WTC11 (cell line): ENCODE measurements around the gene OTOG. TPM values are rescaled to one million over a fixed set of nuclear protein-coding genes. Genes with fewer than 3 reads are reported as not detected.

ENCODE experiments used
- ATAC-seq: fragments of 200-7000 bp; cut with Tn5 transposase; 2 replicates; pipeline ENCODE4 v1.10.0; 2021; ENCODE audit warnings: mild to moderate bottlenecking, moderate library complexity
- CTCF ChIA-PET: fragments of 300-600 bp; sonication (Branson Sonifier 250); formaldehyde crosslinking; loops from one replicate; lab custom pipeline; 2021; ENCODE audit warnings: antibody characterized with exemption; lab: Charles Lee
- POLR2A ChIA-PET: fragments of 350-600 bp; sonication (Branson Sonifier 250); formaldehyde crosslinking; loops from one replicate; lab custom pipeline; 2021; ENCODE audit warnings: antibody characterized with exemption; lab: Charles Lee
- DNase-seq: peaks from one replicate; pipeline ENCODE4 v3.0.0; 2021; ENCODE audit warnings: low spot score
- H3K27ac Mint-ChIP-seq: 2 replicates; pipeline ENCODE4 v1.8.0; 2021; ENCODE audit warnings: mixed read lengths
- H3K27me3 Mint-ChIP-seq: 2 replicates; pipeline ENCODE4 v1.8.0; 2021; ENCODE audit warnings: low read depth, mild to moderate bottlenecking, moderate library complexity, mixed read lengths
- H3K36me3 Mint-ChIP-seq: 2 replicates; pipeline ENCODE4 v1.8.0; 2021; ENCODE audit warnings: mixed read lengths
- H3K4me1 Mint-ChIP-seq: 2 replicates; pipeline ENCODE4 v1.8.0; 2022; ENCODE audit warnings: mixed read lengths
- H3K4me3 Mint-ChIP-seq: 2 replicates; pipeline ENCODE4 v1.8.0; 2021; ENCODE audit warnings: mild to moderate bottlenecking, moderate library complexity, mixed read lengths
- H3K9me3 Mint-ChIP-seq: 2 replicates; pipeline ENCODE4 v1.8.0; 2021; ENCODE audit warnings: mixed read lengths
- CREB1 ChIP-seq: sonication (generic); formaldehyde crosslinking; IDR thresholded peaks from 2 replicates; pipeline ENCODE4 v1.8.0; 2023; ENCODE audit warnings: mild to moderate bottlenecking, missing genetic modification reagents
- EMX1 ChIP-seq: fragments of 250-450 bp; sonication (Bioruptor Pico); IDR thresholded peaks from 2 replicates; pipeline ENCODE4 v1.8.0; 2021; ENCODE audit warnings: mild to moderate bottlenecking
- FOXP1 ChIP-seq: sonication (generic); formaldehyde crosslinking; IDR thresholded peaks from 2 replicates; pipeline ENCODE4 v1.8.0; 2022; ENCODE audit warnings: missing genetic modification reagents, mild to moderate bottlenecking, moderate library complexity, borderline replicate concordance
- SMAD3 ChIP-seq: sonication (generic); formaldehyde crosslinking; IDR thresholded peaks from 2 replicates; pipeline ENCODE4 v1.8.0; 2022; ENCODE audit warnings: missing genetic modification reagents, mild to moderate bottlenecking, borderline replicate concordance
- TP53 ChIP-seq: sonication (generic); formaldehyde crosslinking; IDR thresholded peaks from 2 replicates; pipeline ENCODE4 v1.8.1; 2023; ENCODE audit warnings: mild to moderate bottlenecking, missing genetic modification reagents
- ZNF219 ChIP-seq: sonication (generic); formaldehyde crosslinking; IDR thresholded peaks from 2 replicates; pipeline ENCODE4 v1.8.0; 2023; ENCODE audit warnings: missing genetic modification reagents, mild to moderate bottlenecking, borderline replicate concordance
- total RNA-seq: library from RNA; stranded (reverse); gene quantifications from 3 replicates; pipeline ENCODE4 v1.2.3, GENCODE V29; 2021
- TF ChIP-seq, protein P1 (sequence below): fragments of 250-450 bp; sonication (Bioruptor Pico); conservative IDR thresholded peaks from 2 replicates; pipeline ENCODE4 v1.9.0; 2021; ENCODE audit warnings: mild to moderate bottlenecking
- TF ChIP-seq, protein P2 (sequence below): sonication (generic); formaldehyde crosslinking; IDR thresholded peaks from 2 replicates; pipeline ENCODE4 v1.8.1; 2022; ENCODE audit warnings: low read depth, mild to moderate bottlenecking, moderate library complexity, missing genetic modification reagents, borderline replicate concordance
- TF ChIP-seq, protein P3 (sequence below): sonication (generic); formaldehyde crosslinking; IDR thresholded peaks from 2 replicates; pipeline ENCODE4 v1.8.0; 2022; ENCODE audit warnings: mild to moderate bottlenecking, missing genetic modification reagents
- TF ChIP-seq, protein P4 (sequence below): sonication (generic); formaldehyde crosslinking; IDR thresholded peaks from 2 replicates; pipeline ENCODE4 v1.8.0; 2023; ENCODE audit warnings: missing genetic modification reagents
- TF ChIP-seq, protein P5 (sequence below): fragments of 250-450 bp; sonication (Bioruptor Pico); IDR thresholded peaks from 2 replicates; pipeline ENCODE4 v1.8.0; 2021; ENCODE audit warnings: mild to moderate bottlenecking
- TF ChIP-seq, protein P6 (sequence below): fragments of 250-450 bp; sonication (Bioruptor Pico); IDR thresholded peaks from 2 replicates; pipeline ENCODE4 v1.9.0; 2021; ENCODE audit warnings: mild to moderate bottlenecking, borderline replicate concordance

Gene OTOG
- total RNA-seq, 1 experiment from 2014 or later, result 1.4 TPM

DNA sequence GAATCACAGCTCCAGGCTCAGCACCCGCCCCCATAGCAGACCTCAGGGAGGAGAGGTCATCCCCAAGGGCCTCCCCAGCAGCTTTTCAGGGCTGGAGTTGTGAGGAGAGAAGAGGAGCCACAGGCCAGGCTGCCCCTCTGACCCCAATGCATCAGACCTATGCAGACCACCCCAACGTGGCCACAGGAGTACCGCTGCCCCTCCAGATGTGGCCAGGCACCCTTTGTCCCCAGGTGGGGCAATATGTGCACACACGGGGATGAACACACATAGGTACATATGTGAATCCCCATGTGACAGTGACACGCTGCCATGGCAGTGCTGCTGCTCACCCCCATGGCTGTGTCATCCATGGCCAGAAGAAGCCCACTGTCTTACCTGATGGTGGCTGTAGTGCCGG is 13.7 kb upstream of the OTOG start:
- CTCF ChIA-PET, result interaction anchor here (2.0 kb wide), 1 partner anchor 14 kb away, joined by 5 read pairs; no protein-coding TSS in a partner anchor
- peaks cover 10% of the 10 kb centered on the region for H3K4me1 Mint-ChIP-seq
- no peak overlapping the region for H3K4me3 Mint-ChIP-seq

DNA sequence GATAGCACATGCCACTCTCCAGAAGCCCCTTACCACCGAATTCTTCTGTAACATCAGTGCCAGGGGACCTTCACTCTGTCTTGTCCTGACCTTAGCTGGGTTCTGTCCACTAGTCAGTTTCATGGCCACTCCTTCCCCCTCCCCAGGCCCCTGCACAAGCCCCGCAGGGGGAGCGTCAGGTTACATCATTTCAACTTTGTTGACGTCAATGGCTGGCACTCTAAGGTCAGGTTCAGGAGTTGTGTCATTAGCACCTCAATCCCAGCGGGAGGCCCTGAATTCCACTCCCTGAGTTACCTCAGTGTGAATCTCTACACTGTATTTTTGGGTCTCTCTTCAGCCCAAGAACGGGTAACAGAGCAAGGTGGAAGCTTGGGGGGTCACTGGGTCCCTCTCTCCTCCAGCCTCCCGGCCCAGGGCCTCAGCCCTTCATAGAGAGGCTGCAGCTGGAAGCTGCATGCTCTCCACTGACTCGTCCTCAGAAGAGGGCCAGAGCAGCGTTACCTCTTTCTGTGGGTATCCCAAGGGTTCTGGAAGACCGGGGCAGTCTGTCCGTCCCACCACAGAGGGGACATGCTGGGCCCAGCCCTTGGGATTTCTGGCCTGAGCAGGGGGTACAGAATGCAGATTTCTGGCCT is 13.2 kb upstream of the OTOG start:
- H3K27me3 Mint-ChIP-seq, result no peaks in the 10 kb centered on the region
- ATAC-seq, result no peak
- ChIA-PET CTCF (no interaction called here), POLR2A (no interaction called here)
- peaks cover 10% of the 10 kb centered on the region for H3K4me1 Mint-ChIP-seq
- no peaks in the 10 kb centered on the region for H3K9me3 Mint-ChIP-seq
- no peak overlapping the region for H3K27ac Mint-ChIP-seq
- TF ChIP-seq, protein P1, sequence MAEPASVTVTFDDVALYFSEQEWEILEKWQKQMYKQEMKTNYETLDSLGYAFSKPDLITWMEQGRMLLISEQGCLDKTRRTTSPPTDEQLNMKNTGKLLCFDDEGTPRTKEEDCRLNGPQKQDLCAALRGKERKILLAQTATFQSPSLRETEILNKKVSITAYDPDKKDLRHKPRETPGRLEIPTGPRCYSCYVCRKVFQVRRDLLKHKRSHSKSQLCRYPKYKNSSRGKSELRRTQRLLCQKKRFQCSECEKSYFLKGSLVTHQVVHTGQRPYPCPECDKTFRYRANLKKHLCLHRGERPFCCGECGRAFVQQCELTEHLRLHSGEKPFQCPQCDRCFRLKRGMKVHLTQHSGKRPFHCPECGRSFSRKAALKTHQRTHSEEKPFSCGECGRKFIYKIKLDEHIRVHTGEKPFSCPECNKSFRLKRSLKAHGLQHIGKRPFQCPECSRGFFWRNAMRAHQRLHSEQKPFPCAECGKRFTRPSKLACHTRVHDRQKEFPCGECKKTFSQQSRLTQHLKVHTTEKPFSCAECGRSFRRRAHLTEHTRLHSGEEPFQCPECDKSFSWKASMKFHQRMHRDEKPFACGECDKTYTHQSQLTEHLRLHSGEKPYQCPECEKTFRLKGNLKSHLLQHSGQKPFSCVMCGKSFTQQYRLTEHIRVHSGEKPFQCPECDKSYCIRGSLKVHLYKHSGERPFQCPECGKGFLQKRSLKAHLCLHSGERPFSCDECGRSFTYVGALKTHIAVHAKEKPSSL, result no peak
- TF ChIP-seq ZNF219 (no peak), TP53 (CRISPR knock-in tag) (no peak), CREB1 (CRISPR knock-in tag) (no peak), FOXP1 (no peak), EMX1 (CRISPR knock-in tag) (no peak)
- TF ChIP-seq, protein P2, sequence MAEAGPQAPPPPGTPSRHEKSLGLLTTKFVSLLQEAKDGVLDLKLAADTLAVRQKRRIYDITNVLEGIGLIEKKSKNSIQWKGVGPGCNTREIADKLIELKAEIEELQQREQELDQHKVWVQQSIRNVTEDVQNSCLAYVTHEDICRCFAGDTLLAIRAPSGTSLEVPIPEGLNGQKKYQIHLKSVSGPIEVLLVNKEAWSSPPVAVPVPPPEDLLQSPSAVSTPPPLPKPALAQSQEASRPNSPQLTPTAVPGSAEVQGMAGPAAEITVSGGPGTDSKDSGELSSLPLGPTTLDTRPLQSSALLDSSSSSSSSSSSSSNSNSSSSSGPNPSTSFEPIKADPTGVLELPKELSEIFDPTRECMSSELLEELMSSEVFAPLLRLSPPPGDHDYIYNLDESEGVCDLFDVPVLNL (CRISPR knock-in tag), result no peak
- TF ChIP-seq, protein P3, sequence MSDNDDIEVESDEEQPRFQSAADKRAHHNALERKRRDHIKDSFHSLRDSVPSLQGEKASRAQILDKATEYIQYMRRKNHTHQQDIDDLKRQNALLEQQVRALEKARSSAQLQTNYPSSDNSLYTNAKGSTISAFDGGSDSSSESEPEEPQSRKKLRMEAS (CRISPR knock-in tag), result no peak
- TF ChIP-seq, protein P4, sequence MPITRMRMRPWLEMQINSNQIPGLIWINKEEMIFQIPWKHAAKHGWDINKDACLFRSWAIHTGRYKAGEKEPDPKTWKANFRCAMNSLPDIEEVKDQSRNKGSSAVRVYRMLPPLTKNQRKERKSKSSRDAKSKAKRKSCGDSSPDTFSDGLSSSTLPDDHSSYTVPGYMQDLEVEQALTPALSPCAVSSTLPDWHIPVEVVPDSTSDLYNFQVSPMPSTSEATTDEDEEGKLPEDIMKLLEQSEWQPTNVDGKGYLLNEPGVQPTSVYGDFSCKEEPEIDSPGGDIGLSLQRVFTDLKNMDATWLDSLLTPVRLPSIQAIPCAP (CRISPR knock-in tag), result no peak
- TF ChIP-seq, protein P5, sequence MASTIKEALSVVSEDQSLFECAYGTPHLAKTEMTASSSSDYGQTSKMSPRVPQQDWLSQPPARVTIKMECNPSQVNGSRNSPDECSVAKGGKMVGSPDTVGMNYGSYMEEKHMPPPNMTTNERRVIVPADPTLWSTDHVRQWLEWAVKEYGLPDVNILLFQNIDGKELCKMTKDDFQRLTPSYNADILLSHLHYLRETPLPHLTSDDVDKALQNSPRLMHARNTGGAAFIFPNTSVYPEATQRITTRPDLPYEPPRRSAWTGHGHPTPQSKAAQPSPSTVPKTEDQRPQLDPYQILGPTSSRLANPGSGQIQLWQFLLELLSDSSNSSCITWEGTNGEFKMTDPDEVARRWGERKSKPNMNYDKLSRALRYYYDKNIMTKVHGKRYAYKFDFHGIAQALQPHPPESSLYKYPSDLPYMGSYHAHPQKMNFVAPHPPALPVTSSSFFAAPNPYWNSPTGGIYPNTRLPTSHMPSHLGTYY (CRISPR knock-in tag), result no peak
- TF ChIP-seq, protein P6, sequence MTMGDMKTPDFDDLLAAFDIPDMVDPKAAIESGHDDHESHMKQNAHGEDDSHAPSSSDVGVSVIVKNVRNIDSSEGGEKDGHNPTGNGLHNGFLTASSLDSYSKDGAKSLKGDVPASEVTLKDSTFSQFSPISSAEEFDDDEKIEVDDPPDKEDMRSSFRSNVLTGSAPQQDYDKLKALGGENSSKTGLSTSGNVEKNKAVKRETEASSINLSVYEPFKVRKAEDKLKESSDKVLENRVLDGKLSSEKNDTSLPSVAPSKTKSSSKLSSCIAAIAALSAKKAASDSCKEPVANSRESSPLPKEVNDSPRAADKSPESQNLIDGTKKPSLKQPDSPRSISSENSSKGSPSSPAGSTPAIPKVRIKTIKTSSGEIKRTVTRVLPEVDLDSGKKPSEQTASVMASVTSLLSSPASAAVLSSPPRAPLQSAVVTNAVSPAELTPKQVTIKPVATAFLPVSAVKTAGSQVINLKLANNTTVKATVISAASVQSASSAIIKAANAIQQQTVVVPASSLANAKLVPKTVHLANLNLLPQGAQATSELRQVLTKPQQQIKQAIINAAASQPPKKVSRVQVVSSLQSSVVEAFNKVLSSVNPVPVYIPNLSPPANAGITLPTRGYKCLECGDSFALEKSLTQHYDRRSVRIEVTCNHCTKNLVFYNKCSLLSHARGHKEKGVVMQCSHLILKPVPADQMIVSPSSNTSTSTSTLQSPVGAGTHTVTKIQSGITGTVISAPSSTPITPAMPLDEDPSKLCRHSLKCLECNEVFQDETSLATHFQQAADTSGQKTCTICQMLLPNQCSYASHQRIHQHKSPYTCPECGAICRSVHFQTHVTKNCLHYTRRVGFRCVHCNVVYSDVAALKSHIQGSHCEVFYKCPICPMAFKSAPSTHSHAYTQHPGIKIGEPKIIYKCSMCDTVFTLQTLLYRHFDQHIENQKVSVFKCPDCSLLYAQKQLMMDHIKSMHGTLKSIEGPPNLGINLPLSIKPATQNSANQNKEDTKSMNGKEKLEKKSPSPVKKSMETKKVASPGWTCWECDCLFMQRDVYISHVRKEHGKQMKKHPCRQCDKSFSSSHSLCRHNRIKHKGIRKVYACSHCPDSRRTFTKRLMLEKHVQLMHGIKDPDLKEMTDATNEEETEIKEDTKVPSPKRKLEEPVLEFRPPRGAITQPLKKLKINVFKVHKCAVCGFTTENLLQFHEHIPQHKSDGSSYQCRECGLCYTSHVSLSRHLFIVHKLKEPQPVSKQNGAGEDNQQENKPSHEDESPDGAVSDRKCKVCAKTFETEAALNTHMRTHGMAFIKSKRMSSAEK, result no peak
- DNase-seq, result no peak
- no peak overlapping the region for H3K4me3 Mint-ChIP-seq
- H3K36me3 Mint-ChIP-seq, result no peaks in the 10 kb centered on the region

More for the DNA sequence above, 13.7 kb upstream of the OTOG start:
- POLR2A ChIA-PET, result no interaction called here
- DNase-seq, result no peak
- Mint-ChIP-seq H3K9me3 (no peaks in the 10 kb centered on the region), H3K27me3 (no peaks in the 10 kb centered on the region), H3K27ac (no peak overlapping the region), H3K36me3 (no peaks in the 10 kb centered on the region)
- no peak for ATAC-seq
- TF ChIP-seq, protein P5 (CRISPR knock-in tag), result no peak
- TF ChIP-seq SMAD3 (CRISPR knock-in tag), result no peak
- TF ChIP-seq CREB1 (CRISPR knock-in tag), result no peak
- TF ChIP-seq, all 79 proteins: peak for 0
